Endodermal cell (in vitro differentiated cells): Measurements from ENCODE around the gene LRP10. TPM values are rescaled to one million over a fixed set of nuclear protein-coding genes. Genes with fewer than 3 reads are reported as not detected.
"Not testable (repeated sequence)": the region's sequence is repeated elsewhere in the genome, so short reads cannot be mapped to it uniquely, and the experiment has no call there.

Experiments used
- DNase-seq: peaks from one replicate; pipeline ENCODE4 v3.0.0-alpha.2; 2017
- H3K27ac ChIP-seq: 2 replicates; pipeline ENCODE4 v1.5.1; 2013; ENCODE audit warnings: mild to moderate bottlenecking, low read depth, low read length, moderate library complexity
- H3K27me3 ChIP-seq: 2 replicates; pipeline ENCODE4 v1.6.1; 2013; ENCODE audit warnings: mild to moderate bottlenecking, low read length, moderate library complexity; ENCODE audit not compliant: insufficient read depth, control insufficient read depth, poor library complexity, severe bottlenecking
- H3K36me3 ChIP-seq: 2 replicates; pipeline ENCODE4 v1.7.0; 2013; ENCODE audit warnings: mild to moderate bottlenecking, low read length, moderate library complexity; ENCODE audit not compliant: control insufficient read depth, insufficient read depth
- H3K4me1 ChIP-seq: one replicate; pipeline ENCODE4 v1.7.0; 2013; ENCODE audit warnings: low read length; ENCODE audit not compliant: control insufficient read depth, insufficient read depth
- H3K4me3 ChIP-seq: 2 replicates; pipeline ENCODE4 v1.5.1; 2013; ENCODE audit warnings: mild to moderate bottlenecking, low read length, moderate library complexity
- H3K9ac ChIP-seq: 2 replicates; pipeline ENCODE4 v1.6.1; 2013; ENCODE audit warnings: mild to moderate bottlenecking, low read length, moderate library complexity; ENCODE audit not compliant: poor library complexity, severe bottlenecking; ENCODE audit errors: extremely low read depth
- H3K9me3 ChIP-seq: 2 replicates; pipeline ENCODE4 v1.6.1; 2013; ENCODE audit warnings: mild to moderate bottlenecking, low read length, moderate library complexity; ENCODE audit not compliant: control insufficient read depth
- H3K27ac Mint-ChIP-seq: 2 replicates; pipeline ENCODE4 v1.8.0; 2020; ENCODE audit warnings: mixed read lengths
- H3K27me3 Mint-ChIP-seq: 2 replicates; pipeline ENCODE4 v1.8.0; 2021; ENCODE audit warnings: mild to moderate bottlenecking, mixed read lengths; ENCODE audit not compliant: insufficient read depth
- H3K36me3 Mint-ChIP-seq: 2 replicates; pipeline ENCODE4 v1.8.0; 2020; ENCODE audit warnings: low read depth, mixed read lengths
- H3K4me1 Mint-ChIP-seq: 2 replicates; pipeline ENCODE4 v1.8.0; 2020; ENCODE audit warnings: mixed read lengths
- H3K4me3 Mint-ChIP-seq: 2 replicates; pipeline ENCODE4 v1.8.0; 2020; ENCODE audit warnings: mild to moderate bottlenecking, moderate library complexity, mixed read lengths
- H3K9me3 Mint-ChIP-seq: 2 replicates; pipeline ENCODE4 v1.8.0; 2020; ENCODE audit warnings: mild to moderate bottlenecking, mixed read lengths
- CTCF ChIP-seq: fragments of 200-600 bp; sonication (generic); conservative IDR thresholded peaks from 2 replicates; pipeline ENCODE4 v1.5.0; 2021; ENCODE audit warnings: antibody characterized with exemption, mild to moderate bottlenecking
- WGBS, 2 experiments: methylation state at CpG; one replicate each; pipeline versions ENCODE4 v1.1.5 to v1.1.7; 2013; ENCODE audit warnings: missing lambda C conversion rate in 2 of 2, mixed read lengths in 1 of 2; ENCODE audit not compliant: insufficient coverage in 1 of 2, insufficient read length in 1 of 2; 5-methylcytosine and 5-hydroxymethylcytosine counted together
- total RNA-seq, 2 donors: library from RNA; stranded (reverse); fragmentation: NEBNext Ultra II Directional in 1 of 2; extraction: Animal tissue kit (Norgen Biotek cat#: 25700) in 1 of 2; gene quantifications; 2 replicates in 1 of 2; 3 replicates in 1 of 2; pipeline ENCODE4 v1.2.1, GENCODE V29; 2021

Gene LRP10
- total RNA-seq, 2 donors from 2014 or later: 28.9 to 41.5 TPM

DNA sequence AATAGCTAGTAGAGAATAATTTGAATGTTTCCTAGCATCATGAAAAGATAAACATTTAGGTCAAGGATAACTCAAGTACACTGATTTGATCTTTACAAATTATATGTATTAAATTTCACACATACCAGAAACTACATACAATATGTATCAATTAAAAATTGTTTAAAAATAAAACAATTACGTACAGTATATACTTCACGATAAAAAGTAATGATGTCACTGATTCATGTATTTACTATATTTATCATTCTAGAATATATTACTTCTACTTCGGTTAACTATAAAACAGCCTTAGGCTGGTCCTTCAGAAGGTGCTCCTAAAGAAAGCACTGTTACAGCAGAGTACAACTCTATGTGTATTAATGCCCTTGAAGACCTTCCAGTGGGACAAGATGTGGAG is 35.9 kb downstream of the LRP10 start:
- WGBS, 2 experiments: 100% methylated on average over 1 of the region's 3 CpGs
- Mint-ChIP-seq H3K4me3 (no peak overlapping the region), H3K4me1 (no peaks in the 10 kb centered on the region), H3K36me3 (peaks cover 67% of the 10 kb centered on the region), H3K27ac (no peak overlapping the region), H3K27me3 (no peaks in the 10 kb centered on the region), H3K9me3 (no peaks in the 10 kb centered on the region)
- H3K27me3 ChIP-seq: no peaks in the 10 kb centered on the region
- H3K4me3 ChIP-seq: no peak overlapping the region
- no peak for TF ChIP-seq CTCF
- no peaks in the 10 kb centered on the region for H3K9me3 ChIP-seq
- DNase-seq: no peak
- H3K27ac ChIP-seq: no peak overlapping the region
- no peaks in the 10 kb centered on the region for H3K4me1 ChIP-seq
- no peak overlapping the region for H3K9ac ChIP-seq
- H3K36me3 ChIP-seq: peaks cover 75% of the 10 kb centered on the region

GRCh38 chr14:22908601-22909000 is 37.1 kb downstream of the LRP10 start:
- Mint-ChIP-seq H3K4me3 (no peak overlapping the region), H3K36me3 (peaks cover 61% of the 10 kb centered on the region)
- WGBS, 2 experiments: 97% methylated on average over 7 to 8 of the region's 8 CpGs

GRCh38 chr14:22910916-22911315 is 39.4 kb downstream of the LRP10 start:
- Histone ChIP-seq H3K9me3 (no peaks in the 10 kb centered on the region), H3K4me1 (no peaks in the 10 kb centered on the region), H3K27me3 (no peaks in the 10 kb centered on the region), H3K27ac (no peak overlapping the region), H3K4me3 (no peak overlapping the region), H3K36me3 (peaks cover 47% of the 10 kb centered on the region), H3K9ac (no peak overlapping the region)
- no peaks in the 10 kb centered on the region for H3K4me1 Mint-ChIP-seq
- no peaks in the 10 kb centered on the region for H3K9me3 Mint-ChIP-seq
- WGBS, 2 experiments: 91 to 95% methylated on average over 2 to 5 of the region's 5 CpGs
- DNase-seq: no peak
- no peak overlapping the region for H3K4me3 Mint-ChIP-seq
- no peaks in the 10 kb centered on the region for H3K27me3 Mint-ChIP-seq
- TF ChIP-seq CTCF: no peak
- peaks cover 46% of the 10 kb centered on the region for H3K36me3 Mint-ChIP-seq
- no peak overlapping the region for H3K27ac Mint-ChIP-seq

More at GRCh38 chr14:22908601-22909000, 37.1 kb downstream of the LRP10 start:
- Histone ChIP-seq H3K9ac (no peak overlapping the region), H3K4me1 (no peaks in the 10 kb centered on the region), H3K27ac (no peak overlapping the region), H3K27me3 (no peaks in the 10 kb centered on the region), H3K9me3 (no peaks in the 10 kb centered on the region), H3K4me3 (no peak overlapping the region), H3K36me3 (peaks cover 66% of the 10 kb centered on the region)
- no peak for TF ChIP-seq CTCF
- Mint-ChIP-seq H3K27me3 (no peaks in the 10 kb centered on the region), H3K9me3 (no peaks in the 10 kb centered on the region), H3K4me1 (no peaks in the 10 kb centered on the region), H3K27ac (no peak overlapping the region)
- no peak for DNase-seq

DNA sequence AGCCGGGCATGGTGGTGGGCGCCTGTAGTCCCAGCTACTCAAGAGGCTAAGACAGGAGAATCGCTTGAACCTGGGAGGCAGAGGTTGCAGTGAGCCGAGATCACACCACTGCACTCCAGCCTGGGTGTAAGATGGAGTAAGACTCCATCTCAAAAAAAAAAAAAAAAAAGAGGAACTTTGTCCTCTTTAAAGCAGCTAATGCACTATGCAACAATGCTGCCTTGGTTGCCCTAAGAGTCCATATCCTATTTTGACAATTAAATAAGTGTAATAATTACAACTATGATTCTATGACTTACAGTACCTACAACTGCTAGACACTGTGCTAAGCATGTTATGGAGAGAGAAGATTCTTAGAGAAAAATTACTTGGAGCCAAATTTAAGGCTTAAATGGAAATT is 43.3 kb downstream of the LRP10 start:
- 92 to 97% methylated on average over 4 of the region's 4 CpGs for WGBS, 2 experiments
- H3K27me3 ChIP-seq, H3K27ac Mint-ChIP-seq, H3K27me3 Mint-ChIP-seq, H3K4me3 Mint-ChIP-seq, H3K9ac ChIP-seq, H3K27ac ChIP-seq, H3K9me3 ChIP-seq, H3K4me1 ChIP-seq, H3K9me3 Mint-ChIP-seq, H3K4me3 ChIP-seq, DNase-seq: not testable (repeated sequence)
- H3K4me1 Mint-ChIP-seq: peaks cover 13% of the 10 kb centered on the region
- H3K36me3 ChIP-seq: peaks cover 21% of the 10 kb centered on the region
- H3K36me3 Mint-ChIP-seq: peaks cover 39% of the 10 kb centered on the region
